ENCODE data around the gene RNLS. TPM values are rescaled to one million over a fixed set of nuclear protein-coding genes. Genes with fewer than 3 reads are reported as not detected.
"Not testable (repeated sequence)": the region's sequence is repeated elsewhere in the genome, so short reads cannot be mapped to it uniquely, and the experiment has no call there.

The RNLS gene
- total RNA-seq, 1 donor from 2014 or later = 14.6 TPM

DNA sequence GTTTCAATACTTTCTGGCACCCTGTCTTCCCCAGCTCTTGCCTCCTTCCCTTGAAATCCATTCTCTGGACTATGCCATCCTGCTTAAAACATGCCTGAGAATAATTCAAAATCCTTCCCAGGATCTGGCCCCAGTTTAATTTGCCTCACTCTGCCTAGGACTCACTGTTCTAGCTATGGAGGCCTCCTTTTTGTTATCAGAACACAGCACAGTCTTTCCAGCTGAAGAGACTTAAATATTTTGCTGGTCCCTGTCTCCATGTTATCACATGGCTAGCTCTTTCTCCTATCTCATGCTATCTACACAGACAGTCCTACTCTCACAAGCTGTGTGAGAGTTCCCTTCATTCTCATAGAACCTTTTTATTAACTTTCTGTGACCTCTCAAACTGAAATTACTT lies 194.8 kb downstream of the RNLS start:
- DNase-seq (ENCODE audit: low spot score) = no peak

DNA sequence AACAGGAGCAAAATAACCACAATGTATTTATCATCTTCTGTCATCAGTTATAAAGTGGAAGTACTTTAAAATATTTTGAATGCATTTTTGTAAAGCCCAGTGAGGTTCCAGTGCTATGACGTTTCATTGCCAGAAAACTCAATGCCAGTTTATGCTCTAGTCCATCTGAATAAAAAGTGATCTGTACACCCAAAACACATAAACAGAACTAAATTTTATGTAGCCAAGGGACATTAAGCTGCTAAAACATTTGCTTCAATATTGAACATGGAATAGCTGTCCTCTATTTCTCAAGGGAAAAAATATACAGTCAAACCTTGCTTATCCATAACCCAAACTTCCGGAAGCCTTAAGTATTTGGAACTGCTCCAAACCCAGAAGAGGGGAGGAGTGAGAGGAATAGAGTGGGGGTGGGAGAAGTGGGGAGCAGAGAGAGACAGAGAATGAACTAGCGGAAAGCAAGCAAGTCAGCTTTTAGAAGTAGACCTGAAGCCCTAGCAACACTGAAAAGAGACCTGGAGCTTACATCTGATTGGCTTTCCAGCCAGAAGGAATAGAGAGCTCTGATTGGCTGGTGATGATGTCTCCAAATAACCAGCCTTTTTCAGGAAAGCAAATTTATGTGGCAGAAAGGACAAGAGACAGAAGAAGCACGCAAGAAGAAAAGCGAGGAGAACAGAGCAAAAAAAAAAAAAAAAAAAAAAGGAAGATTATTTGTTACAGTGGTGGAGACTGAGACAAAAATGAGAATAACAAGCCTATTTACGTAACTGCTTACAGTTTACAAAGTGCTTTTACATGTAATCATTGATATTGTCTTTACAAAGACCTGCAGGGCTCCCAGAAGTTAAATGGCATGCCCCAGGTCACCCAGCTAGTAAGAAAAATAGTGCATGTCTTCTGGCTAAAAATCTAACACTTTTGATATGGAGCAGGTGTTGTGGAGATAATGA lies 196.0 kb downstream of the RNLS start:
- DNase-seq (ENCODE audit: low spot score) = peak; percentile 62

DNA sequence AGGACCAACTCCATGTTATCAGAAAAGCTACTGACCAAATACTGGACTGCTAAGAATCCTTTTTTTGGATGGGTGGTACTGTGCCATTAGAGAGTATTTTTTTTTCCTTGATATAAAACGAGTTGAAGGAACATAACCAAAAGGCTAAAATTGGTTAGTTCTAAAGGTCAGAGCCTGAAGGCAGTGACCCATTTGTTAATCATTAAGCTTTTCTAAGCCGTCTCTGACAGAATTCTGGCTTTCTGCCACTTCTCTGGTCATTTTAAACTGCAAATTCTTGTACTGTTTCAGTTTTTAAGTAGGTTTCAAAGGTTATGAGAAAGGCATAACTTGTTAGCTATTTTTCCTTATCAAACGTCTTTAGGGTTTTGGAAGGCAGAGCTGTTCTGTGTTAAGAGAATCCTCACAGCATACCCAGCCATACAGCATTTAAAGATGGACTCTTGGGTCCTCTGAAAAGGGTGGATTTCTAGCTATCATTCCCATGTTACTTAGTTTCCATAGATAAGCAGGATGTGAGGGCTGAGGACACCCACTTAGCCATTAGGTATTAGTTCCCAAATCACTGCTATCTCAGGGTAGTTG lies 196.8 kb downstream of the RNLS start:
- peak; percentile 19 for DNase-seq (ENCODE audit: low spot score)

DNA sequence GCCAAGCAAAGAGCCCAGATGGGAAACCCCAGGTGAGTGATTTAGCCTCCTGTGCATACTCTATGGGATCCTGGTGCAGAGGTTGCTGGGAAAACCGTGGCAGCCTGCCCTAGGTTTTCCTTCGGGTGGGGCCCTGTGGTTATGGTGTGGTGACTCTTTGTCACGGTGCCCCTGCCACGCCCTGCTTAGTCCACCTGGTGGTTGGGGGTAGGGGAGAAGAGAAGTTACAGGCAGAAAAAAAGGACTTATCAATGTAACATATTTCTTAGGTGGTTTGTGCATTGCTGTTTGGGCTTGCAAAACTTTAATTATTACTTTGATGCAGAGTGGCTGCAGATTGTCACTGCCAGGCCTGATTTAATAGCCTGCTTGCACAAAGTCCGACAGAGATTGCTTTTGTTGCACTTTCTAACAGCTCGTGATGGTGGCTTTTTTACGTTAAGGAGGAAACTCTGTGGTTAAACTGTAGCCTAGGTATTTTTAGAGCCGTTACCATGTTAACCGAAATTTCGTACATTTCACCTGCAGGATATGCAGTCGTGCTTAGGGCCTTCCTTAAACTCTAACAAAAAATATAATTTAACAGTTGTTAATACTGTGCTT lies 197.4 kb downstream of the RNLS start:
- peak; percentile 77 for DNase-seq (ENCODE audit: low spot score)

DNA sequence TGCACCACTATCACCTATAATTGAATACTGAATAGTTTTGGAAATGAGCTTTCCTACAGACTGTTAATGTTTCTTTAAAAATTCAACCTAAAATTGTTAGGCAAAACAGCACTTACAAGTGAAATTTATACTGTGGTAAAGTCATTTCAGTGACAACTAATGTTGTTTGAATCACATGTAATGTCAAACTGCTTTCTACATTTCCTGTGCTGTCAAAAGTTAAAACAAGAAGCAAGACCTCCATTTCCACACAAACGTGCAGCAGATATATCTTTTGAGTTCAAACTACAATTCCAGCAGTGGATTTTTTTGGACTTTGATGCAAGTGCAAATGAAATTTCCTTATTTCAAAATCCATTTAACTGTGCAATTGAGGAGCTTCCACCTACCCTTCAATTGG lies 199.8 kb downstream of the RNLS start:
- DNase-seq (ENCODE audit: low spot score) = no peak

DNA sequence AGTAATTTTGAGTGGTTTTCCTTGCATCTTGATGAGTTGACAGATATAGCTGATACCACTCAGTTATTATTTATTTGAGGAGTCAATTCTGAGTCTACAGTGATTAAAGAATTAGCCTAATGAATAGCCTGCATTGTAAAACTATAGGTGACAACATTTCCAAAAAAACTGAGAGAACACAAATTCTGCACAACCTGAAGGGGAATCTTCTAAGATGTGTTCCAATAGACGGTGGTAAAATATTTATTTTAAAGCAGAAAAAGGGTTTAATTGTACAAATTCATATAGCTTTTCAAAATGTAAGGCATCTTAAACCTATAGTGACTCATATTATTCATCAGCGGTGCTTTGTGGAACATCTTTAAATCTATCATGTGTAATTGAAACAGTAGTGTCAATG lies 200.4 kb downstream of the RNLS start:
- no peak for DNase-seq (ENCODE audit: low spot score)

DNA sequence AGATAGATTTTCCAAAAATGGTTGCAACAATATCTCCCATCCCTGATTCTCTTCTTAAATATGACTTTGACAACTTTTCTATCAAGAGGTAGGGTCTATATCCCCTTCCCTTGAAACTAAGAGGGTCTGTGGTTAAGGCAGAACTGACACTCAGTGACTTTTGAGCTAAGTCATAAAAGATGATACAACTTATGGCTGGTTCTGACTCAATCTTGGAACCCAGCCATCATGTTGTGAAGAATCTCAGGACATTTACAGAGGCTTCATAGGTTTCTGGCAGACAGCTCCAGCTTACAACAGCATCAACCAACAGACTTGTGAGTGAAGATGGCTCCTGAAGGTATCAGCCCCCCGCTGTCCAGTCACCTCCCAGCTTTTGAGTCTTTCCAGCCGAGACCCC lies 203.5 kb downstream of the RNLS start:
- no peak for DNase-seq (ENCODE audit: low spot score)

DNA sequence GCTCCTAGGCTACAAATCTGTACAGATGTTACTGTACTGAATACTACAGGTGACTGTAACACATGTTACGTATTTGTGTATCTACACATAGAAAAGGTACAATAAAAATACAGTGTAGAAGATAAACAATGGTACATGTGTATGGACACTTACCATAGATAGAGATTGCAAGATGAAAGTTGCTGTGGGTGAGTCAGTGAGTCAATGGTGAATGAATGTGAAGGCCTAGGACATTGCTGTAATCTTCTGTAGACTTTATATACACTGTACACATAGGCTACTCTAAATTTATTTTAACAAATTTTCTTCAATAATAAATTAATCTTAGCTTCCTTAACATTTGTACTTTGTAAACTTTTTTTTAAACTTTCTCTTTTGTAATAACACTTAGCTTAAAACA lies 205.6 kb downstream of the RNLS start:
- DNase-seq (ENCODE audit: low spot score) = no peak

DNA sequence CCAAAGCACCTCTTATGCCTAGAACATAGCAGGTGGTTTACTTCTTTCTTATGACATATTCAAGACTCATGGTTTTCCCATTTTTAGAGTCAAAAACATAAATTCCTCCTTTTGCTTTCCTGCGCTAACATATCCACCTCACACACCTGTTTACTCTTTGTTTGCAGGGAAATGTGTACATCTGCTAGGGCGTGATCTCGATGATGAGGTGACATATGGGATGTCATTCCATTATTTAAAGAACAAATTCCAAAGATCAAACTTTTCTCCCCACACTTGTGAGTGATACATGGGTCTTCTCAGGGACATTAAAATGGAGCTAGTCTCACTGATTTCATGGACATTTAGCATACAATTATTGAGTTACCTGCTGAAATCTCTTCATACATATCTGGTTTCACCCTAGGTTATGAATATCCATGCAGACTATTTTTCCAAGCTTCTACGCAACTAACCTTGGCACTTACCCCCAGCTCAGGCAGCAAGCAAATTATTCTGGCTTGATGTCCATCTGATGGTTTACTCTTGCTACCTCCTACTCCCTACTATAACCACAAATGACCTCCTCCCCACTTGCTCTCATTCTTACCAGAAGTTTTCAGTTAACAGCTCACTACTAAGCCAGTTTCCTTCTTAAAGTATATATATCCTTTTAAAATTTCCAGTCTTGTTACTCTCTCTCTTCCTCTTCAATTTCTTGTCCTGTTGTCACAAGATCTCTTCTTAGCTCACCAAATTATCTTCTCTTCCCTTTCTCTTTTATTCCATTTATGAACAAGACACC lies 208.5 kb downstream of the RNLS start:
- no peak for DNase-seq (ENCODE audit: low spot score)

DNA sequence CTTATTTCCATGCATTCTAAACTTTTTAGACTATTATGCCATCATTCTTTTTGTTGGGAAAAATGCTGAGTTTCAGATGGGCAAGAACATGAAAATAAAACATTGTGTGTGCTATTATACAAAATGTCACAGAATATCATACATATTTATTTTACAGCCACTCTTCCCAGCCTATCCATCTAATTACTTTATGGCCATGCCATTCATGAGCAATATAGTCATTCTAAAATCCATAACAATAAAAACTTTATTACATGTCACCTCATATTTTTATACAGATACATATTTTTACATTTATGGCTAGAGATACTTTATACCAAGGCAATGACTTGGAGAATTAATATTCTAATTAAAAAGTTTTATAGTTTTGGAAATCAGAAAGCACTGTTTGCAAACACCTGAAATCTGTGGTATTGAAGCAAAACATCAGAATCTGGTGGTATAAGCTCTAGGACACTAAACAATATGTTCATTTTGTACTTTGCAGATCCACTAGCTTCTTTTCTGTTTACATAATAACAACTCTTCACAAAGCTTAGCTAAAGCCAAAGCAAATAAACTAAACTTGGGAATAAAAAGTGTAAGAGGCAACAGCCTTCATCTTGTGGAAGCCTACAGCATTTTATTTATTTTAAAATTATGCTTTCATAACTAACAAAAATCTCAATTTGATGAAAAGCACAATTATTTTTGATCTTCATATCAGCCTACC lies 210.1 kb downstream of the RNLS start:
- no peak for DNase-seq (ENCODE audit: low spot score)

DNA sequence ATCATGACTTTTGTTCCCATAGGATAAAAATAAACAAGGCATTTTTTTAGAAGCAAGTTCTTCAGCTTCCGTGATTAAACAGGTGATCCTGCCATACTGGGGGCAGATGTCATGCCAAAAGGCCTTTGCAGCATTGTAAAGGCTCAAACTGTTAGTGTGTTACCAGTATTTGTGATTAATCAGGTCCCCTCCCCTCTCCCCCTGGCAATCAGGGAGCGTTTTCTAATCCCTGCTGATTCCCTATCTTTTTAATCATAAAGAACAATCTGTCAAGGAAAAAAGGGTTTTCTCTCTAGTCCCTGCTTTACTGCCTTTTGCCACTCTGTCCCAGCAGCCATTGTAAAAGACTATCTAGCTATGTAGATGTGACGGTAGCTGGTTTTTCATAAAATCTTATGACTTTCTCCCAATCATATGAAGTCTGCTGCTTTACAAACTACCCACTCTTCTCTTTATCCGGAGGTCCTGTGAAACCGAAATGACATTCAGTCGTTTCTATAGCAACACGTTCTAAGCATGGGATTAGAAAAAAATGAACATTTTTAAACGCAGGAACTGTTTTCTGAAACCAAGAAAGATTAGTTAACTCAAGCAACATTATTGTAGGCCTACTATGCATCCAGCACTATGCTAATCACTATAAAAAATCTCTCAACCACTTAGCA lies 210.9 kb downstream of the RNLS start:
- no peak for DNase-seq (ENCODE audit: low spot score)

DNA sequence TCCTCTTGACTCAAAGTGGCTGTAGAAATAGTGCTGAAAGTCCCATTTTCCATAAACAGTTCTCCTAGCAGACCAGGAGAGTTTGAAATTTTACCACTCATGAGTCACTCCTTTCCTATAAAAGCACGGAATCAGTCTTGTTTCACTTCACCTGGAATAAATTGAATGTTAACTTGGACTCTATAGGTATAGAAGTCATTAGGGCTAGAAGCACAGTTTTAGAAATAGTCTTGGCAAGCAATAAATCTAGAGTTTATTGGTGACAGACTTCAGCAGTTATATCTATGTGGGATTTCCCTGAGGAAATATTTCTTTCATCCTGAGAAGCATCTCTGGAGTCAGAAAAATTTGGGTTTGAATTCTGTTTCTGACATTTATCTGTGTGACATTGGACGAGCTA lies 212.4 kb downstream of the RNLS start:
- no peak for DNase-seq (ENCODE audit: low spot score)

DNA sequence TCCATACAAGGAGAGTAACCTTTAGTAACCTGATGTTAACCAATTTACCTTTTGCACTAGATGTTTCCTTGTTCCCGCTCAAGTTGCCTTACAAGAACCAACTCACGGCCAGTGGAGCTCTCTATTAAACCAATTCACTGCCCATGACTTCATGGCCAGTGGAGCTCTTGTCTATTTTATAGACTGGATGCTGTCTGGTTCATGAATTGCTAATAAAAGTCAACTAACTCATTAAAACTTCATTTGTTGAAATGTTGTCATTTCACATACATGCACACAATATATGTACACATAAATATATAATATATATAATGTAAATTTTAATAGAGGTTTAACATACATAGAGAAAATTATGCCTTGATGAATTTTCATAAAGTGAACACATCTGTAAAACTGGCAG lies 216.3 kb downstream of the RNLS start:
- no peak for DNase-seq (ENCODE audit: low spot score)

DNA sequence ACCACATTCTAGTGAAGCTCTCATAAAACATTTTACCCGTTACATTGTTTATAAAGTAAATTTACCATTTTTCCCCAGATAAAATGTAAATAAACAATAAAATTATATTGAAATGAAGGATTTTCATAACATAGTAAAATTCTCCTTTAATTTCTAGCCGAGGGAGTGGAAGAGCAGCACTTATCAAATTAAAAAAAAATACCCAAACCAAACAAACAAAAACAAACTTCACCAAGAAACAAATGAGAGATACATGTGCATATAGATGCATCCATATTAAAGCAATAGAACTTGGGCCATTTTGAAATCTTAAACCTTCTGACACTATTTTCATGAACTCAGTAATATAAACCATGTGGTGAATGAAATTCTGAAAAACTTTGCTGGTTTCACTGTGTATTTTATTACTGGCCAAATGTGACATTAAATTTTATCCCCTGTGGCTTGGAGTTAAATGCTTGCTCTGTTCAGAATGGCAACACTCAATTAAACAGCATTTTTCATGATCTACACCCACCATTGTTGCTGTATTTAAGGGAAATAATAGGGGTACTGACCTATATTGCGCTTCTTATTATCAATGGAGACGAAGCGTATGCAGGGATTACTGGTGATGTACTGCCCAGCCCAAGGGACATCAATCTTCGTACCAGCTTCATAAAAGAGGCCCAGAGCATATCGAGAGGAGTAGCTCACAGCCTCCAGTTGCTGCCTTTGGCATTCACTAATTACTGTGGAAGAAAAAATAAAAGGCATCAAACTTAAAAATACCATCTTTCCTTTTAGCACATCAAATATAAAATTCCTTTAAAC lies 220.9 kb downstream of the RNLS start:
- no peak for DNase-seq (ENCODE audit: low spot score)

DNA sequence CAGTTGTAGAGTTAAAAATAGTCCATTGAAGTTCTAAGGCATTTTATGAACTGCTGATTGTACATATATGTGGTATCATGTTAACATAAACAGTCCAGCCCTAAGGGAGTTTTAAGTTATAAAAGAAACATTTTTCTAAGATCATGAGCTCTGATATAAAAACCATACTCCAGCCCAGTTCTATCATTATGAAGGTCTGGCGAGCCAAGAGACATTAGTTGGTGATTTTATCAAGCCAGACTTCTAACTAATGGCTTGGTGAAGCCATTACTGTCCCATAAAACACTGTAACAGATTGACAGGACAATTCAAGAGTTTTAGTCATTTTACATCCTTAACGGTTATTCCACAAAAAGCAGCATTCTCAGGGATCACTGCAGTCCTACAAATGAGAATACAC lies 221.6 kb downstream of the RNLS start:
- no peak for DNase-seq (ENCODE audit: low spot score)

DNA sequence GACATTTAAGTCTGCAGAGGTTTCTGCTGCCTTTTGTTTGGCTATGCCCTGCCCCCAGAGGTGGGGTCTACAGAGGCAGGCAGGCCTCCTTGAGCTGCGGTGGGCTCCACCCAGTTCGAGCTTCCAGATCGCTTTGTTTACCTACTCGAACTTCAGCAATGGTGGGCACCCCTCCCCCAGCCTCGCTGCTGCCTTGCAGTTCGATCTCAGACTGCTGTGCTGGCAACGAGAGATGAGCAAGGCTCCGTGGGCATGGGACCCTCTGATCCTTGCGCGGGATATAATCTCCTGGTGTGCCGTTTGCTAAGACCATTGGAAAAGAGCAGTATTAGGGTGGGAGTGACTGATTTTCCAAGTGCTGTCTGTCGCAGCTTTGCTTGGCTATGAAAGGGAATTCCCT lies 227.4 kb downstream of the RNLS start:
- DNase-seq (ENCODE audit: low spot score) = not testable (repeated sequence)

DNA sequence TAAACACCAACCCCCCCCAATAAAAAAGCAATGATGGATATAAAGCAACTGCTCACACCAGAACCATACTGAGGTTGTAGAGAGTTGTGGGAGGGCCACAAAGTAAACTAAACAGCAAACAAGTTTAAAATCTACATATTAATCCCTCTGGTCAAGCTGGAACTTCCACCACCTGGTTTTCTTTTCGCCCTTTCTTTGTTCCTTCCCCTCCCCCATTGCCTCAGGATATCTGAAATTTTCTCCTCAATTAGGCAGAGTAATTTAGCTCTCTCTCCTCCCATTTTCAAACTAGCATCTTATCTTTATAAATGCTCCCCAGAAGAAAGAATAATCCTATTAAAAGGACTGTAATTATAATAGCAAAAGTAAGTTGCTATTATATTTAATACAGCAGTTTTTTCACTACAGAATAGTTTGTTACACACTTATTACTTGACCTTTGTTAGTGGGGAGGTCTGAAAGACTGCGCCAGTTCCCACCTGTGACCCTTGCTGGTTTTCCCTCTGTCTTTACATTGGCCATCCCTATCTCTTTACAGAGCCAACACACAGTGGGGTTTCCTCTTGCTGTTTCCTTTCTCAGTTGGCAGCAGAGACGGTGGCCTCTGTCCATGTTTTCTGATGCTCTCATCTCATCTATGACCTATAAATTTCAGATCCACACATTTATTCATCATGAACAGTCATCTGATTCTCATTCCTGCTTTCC lies 235.4 kb downstream of the RNLS start:
- no peak for DNase-seq (ENCODE audit: low spot score)

DNA sequence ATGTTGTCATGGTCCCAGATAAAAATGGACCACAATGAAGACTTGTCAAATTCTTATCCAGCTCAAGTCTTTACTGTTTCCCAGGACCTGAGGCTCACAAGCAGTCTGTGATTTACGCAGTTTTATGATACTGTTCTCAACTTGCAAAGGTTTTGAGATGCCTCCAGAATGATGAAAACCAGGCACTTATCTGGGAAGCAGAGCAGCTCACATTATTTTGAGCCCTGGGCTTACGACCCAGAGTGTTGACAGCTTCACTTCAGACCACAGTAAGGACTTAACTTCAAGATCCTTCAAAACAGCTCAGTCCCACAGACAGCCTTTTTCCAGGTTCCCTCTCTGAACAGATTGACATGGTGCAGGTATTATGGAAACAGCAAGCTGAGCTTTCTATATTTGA lies 236.1 kb downstream of the RNLS start:
- no peak for DNase-seq (ENCODE audit: low spot score)

Data from mucosa of gallbladder (tissue), 1 donor.